SW 1271 (cell line): ENCODE data around the gene CT45A6.
"Not testable (repeated sequence)": the region's sequence is repeated elsewhere in the genome, so short reads cannot be mapped to it uniquely, and the experiment has no call there.

Source experiments
- DNase-seq, 2 experiments: peaks; one replicate each; lab custom pipeline; 2025; lab: John Stamatoyannopoulos, UW

CT45A6 gene, protein sequence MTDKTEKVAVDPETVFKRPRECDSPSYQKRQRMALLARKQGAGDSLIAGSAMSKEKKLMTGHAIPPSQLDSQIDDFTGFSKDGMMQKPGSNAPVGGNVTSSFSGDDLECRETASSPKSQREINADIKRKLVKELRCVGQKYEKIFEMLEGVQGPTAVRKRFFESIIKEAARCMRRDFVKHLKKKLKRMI

DNA sequence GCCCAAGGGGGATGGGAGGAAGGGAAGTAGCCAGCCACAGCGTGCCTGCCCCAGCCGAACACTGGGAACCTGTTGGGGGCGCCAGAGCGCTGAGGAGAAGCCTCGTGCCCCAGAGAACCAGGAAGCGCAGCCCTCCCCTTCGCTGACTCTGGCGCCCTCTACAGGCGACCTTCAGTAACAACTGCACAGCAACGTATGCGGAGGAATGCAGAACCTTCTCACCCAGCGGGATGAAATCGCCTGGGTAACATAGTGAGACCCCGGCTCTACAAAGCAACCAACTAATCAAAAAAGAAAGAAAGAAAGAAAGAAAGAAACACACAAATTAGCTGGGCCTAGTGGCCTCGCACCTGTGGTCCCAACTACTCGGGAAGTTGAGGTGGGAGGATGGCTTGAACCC is at the start of gene CT45A6:
Gene CT45A6, minus strand, starts transcription at position 101 of the 400 bp plus-strand sequence. CDS start 3,794 bp downstream, outside the sequence.
- not testable (repeated sequence) for DNase-seq

DNA sequence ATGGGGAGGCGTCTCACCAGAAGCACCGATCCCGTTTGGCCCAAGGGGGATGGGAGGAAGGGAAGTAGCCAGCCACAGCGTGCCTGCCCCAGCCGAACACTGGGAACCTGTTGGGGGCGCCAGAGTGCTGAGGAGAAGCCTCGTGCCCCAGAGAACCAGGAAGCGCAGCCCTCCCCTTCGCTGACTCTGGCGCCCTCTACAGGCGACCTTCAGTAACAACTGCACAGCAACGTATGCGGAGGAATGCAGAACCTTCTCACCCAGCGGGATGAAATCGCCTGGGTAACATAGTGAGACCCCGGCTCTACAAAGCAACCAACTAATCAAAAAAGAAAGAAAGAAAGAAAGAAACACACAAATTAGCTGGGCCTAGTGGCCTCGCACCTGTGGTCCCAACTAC is 34.6 kb upstream of the CT45A6 start, which contains the start of gene CT45A7:
Gene CT45A7, minus strand, starts transcription at position 101 of the 400 bp plus-strand sequence. CDS start 3,747 bp downstream, outside the sequence.
- DNase-seq, result not testable (repeated sequence)

DNA sequence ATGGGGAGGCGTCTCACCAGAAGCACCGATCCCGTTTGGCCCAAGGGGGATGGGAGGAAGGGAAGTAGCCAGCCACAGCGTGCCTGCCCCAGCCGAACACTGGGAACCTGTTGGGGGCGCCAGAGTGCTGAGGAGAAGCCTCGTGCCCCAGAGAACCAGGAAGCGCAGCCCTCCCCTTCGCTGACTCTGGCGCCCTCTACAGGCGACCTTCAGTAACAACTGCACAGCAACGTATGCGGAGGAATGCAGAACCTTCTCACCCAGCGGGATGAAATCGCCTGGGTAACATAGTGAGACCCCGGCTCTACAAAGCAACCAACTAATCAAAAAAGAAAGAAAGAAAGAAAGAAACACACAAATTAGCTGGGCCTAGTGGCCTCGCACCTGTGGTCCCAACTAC is 17.3 kb upstream of the CT45A6 start, which contains the start of gene CT45A2:
Gene CT45A2, minus strand, starts transcription at position 101 of the 400 bp plus-strand sequence. CDS start 3,747 bp downstream, outside the sequence.
- not testable (repeated sequence) for DNase-seq

DNA sequence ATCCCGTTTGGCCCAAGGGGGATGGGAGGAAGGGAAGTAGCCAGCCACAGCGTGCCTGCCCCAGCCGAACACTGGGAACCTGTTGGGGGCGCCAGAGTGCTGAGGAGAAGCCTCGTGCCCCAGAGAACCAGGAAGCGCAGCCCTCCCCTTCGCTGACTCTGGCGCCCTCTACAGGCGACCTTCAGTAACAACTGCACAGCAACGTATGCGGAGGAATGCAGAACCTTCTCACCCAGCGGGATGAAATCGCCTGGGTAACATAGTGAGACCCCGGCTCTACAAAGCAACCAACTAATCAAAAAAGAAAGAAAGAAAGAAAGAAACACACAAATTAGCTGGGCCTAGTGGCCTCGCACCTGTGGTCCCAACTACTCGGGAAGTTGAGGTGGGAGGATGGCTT is 17.2 kb downstream of the CT45A6 start, which contains the start of gene CT45A5:
Gene CT45A5, minus strand, starts transcription at position 101 of the 400 bp plus-strand sequence. CDS start 3,774 bp downstream, outside the sequence.
- DNase-seq, result not testable (repeated sequence)

DNA sequence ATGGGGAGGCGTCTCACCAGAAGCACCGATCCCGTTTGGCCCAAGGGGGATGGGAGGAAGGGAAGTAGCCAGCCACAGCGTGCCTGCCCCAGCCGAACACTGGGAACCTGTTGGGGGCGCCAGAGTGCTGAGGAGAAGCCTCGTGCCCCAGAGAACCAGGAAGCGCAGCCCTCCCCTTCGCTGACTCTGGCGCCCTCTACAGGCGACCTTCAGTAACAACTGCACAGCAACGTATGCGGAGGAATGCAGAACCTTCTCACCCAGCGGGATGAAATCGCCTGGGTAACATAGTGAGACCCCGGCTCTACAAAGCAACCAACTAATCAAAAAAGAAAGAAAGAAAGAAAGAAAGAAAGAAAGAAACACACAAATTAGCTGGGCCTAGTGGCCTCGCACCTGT is 34.5 kb downstream of the CT45A6 start, which contains the start of gene CT45A3:
Gene CT45A3, minus strand, starts transcription at position 101 of the 400 bp plus-strand sequence. CDS start 3,747 bp downstream, outside the sequence.
- DNase-seq, result not testable (repeated sequence)

DNA sequence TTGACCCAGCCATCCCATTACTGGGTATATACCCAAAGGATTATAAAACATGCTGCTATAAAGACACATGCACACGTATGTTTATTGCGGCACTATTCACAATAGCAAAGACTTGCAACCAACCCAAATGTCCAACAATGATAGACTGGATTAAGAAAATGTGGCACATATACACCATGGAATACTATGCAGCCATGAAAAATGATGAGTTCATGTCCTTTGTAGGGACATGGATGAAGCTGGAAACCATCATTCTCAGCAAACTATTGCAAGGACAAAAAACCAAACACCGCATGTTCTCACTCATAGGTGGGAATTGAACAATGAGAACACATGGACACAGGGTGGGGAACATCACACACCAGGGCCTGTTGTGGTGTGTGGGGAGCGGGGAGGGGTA is 57.8 kb downstream of the CT45A6 start:
- DNase-seq, result not testable (repeated sequence)
